H9 (cell line): ENCODE measurements around the gene SLC44A2. TPM values are rescaled to one million over a fixed set of nuclear protein-coding genes. Genes with fewer than 3 reads are reported as not detected.

Source experiments
- DNase-seq: peaks from one replicate; pipeline ENCODE4 v3.0.0-alpha.2; 2017
- H2AFZ ChIP-seq: one replicate; pipeline ENCODE4 v1.6.1; 2013; ENCODE audit warnings: mild to moderate bottlenecking, low read length, control low read depth, moderate library complexity
- H2AK5ac ChIP-seq: 2 replicates; pipeline ENCODE4 v1.6.1; 2013; ENCODE audit warnings: low read length, control low read depth, mixed read lengths; ENCODE audit not compliant: insufficient read length
- H2BK120ac ChIP-seq: one replicate; pipeline ENCODE4 v1.6.1; 2013; ENCODE audit warnings: low read depth, mild to moderate bottlenecking, low read length, control low read depth, inconsistent platforms; ENCODE audit not compliant: poor library complexity, severe bottlenecking
- H2BK12ac ChIP-seq: 2 replicates; pipeline ENCODE4 v1.6.1; 2013; ENCODE audit warnings: low read length, control low read depth, mixed read lengths, low read depth; ENCODE audit not compliant: insufficient read length
- H2BK15ac ChIP-seq: 2 replicates; pipeline ENCODE4 v1.6.1; 2013; ENCODE audit warnings: low read depth, low read length, control low read depth
- H2BK20ac ChIP-seq: one replicate; pipeline ENCODE4 v1.6.1; 2013; ENCODE audit warnings: low read depth, mild to moderate bottlenecking, low read length, control low read depth, inconsistent platforms; ENCODE audit not compliant: poor library complexity, severe bottlenecking
- H2BK5ac ChIP-seq: 2 replicates; pipeline ENCODE4 v1.6.1; 2013; ENCODE audit warnings: low read length, control low read depth, mixed read lengths; ENCODE audit not compliant: insufficient read length
- H3K14ac ChIP-seq: 2 replicates; pipeline ENCODE4 v1.6.1; 2013; ENCODE audit warnings: low read length, control low read depth; ENCODE audit not compliant: insufficient read depth
- H3K18ac ChIP-seq: 2 replicates; pipeline ENCODE4 v1.6.1; 2013; ENCODE audit warnings: low read depth, mild to moderate bottlenecking, mixed read lengths, low read length, control low read depth; ENCODE audit not compliant: insufficient read length
- H3K23ac ChIP-seq: 2 replicates; pipeline ENCODE4 v1.6.1; 2013; ENCODE audit warnings: low read length, control low read depth, mixed read lengths, low read depth; ENCODE audit not compliant: insufficient read length
- H3K23me2 ChIP-seq: 2 replicates; pipeline ENCODE4 v1.6.1; 2013; ENCODE audit warnings: low read depth, mild to moderate bottlenecking, mixed read lengths, low read length, control low read depth; ENCODE audit not compliant: insufficient read length, poor library complexity, severe bottlenecking
- H3K27ac ChIP-seq: 2 replicates; pipeline ENCODE4 v1.5.1; 2013; ENCODE audit warnings: low read length, control low read depth, mixed read lengths, low read depth; ENCODE audit not compliant: insufficient read length
- H3K27me3 ChIP-seq: 2 replicates; pipeline ENCODE4 v1.6.1; 2013; ENCODE audit warnings: low read length, control low read depth, inconsistent platforms; ENCODE audit not compliant: insufficient read depth
- H3K4ac ChIP-seq: 2 replicates; pipeline ENCODE4 v1.6.1; 2013; ENCODE audit warnings: low read depth, mild to moderate bottlenecking, control low read depth, inconsistent platforms, low read length, moderate library complexity
- H3K4me1 ChIP-seq: 2 replicates; pipeline ENCODE4 v1.6.1; 2013; ENCODE audit warnings: low read length, control low read depth, inconsistent platforms; ENCODE audit not compliant: insufficient read depth
- H3K4me2 ChIP-seq: 2 replicates; pipeline ENCODE4 v1.6.1; 2013; ENCODE audit warnings: low read length, control low read depth, mixed read lengths; ENCODE audit not compliant: insufficient read length, insufficient read depth
- H3K56ac ChIP-seq: 2 replicates; pipeline ENCODE4 v1.6.1; 2013; ENCODE audit warnings: low read depth, mild to moderate bottlenecking, mixed read lengths, low read length, control low read depth; ENCODE audit not compliant: insufficient read length
- H3K79me1 ChIP-seq: 2 replicates; pipeline ENCODE4 v1.6.1; 2013; ENCODE audit warnings: low read depth, mild to moderate bottlenecking, moderate library complexity, low read length, control low read depth, inconsistent platforms; ENCODE audit not compliant: insufficient read depth, poor library complexity, severe bottlenecking
- H3K79me2 ChIP-seq: 2 replicates; pipeline ENCODE4 v1.6.1; 2013; ENCODE audit warnings: low read length, control low read depth, inconsistent platforms; ENCODE audit not compliant: insufficient read depth
- H3K9ac ChIP-seq: 2 replicates; pipeline ENCODE4 v1.6.1; 2013; ENCODE audit warnings: low read length, control low read depth, mixed read lengths; ENCODE audit not compliant: insufficient read length; ENCODE audit errors: extremely low read depth
- H3K9me3 ChIP-seq: one replicate; pipeline ENCODE4 v1.6.1; 2013; ENCODE audit warnings: low read depth, low read length, inconsistent platforms; ENCODE audit not compliant: control insufficient read depth
- H3T11ph ChIP-seq: one replicate; pipeline ENCODE4 v1.6.1; 2013; ENCODE audit warnings: mild to moderate bottlenecking, low read length, control low read depth, inconsistent platforms
- H4K20me1 ChIP-seq: one replicate; pipeline ENCODE4 v1.6.1; 2013; ENCODE audit not compliant: control insufficient read depth, insufficient read length, insufficient read depth
- H4K5ac ChIP-seq: 2 replicates; pipeline ENCODE4 v1.6.1; 2013; ENCODE audit warnings: low read depth, mild to moderate bottlenecking, mixed read lengths, low read length, control low read depth; ENCODE audit not compliant: insufficient read length
- H4K8ac ChIP-seq: replicated peaks from 2 replicates; pipeline ENCODE4 v1.6.1; 2013; ENCODE audit warnings: low read length, control low read depth, mixed read lengths, low read depth; ENCODE audit not compliant: insufficient read length
- H4K91ac ChIP-seq: 2 replicates; pipeline ENCODE4 v1.6.1; 2013; ENCODE audit warnings: low read depth, mild to moderate bottlenecking, moderate library complexity, mixed read lengths, low read length, control low read depth; ENCODE audit not compliant: insufficient read length
- H3K27ac Mint-ChIP-seq, 3 experiments: 2 replicates in 2 of 3; 3 replicates in 1 of 3; pipeline ENCODE4 v1.8.0; 2020 to 2021; ENCODE audit warnings: mixed read lengths in 3 of 3, mild to moderate bottlenecking in 1 of 3, moderate library complexity in 1 of 3
- H3K27me3 Mint-ChIP-seq: 2 replicates; pipeline ENCODE4 v1.8.0; 2021; ENCODE audit warnings: low read depth, mild to moderate bottlenecking, moderate library complexity, mixed read lengths
- H3K36me3 Mint-ChIP-seq, 3 experiments: 2 replicates in 2 of 3; 3 replicates in 1 of 3; pipeline ENCODE4 v1.8.0; 2020 to 2021; ENCODE audit warnings: low read depth in 3 of 3, mixed read lengths in 3 of 3; ENCODE audit not compliant: insufficient read depth in 1 of 3
- H3K4me1 Mint-ChIP-seq, 2 experiments: 2 replicates each; pipeline ENCODE4 v1.8.0; 2020; ENCODE audit warnings: mixed read lengths in 2 of 2
- H3K4me3 Mint-ChIP-seq, 2 experiments: 2 replicates in 1 of 2; 3 replicates in 1 of 2; pipeline ENCODE4 v1.8.0; 2020 to 2021; ENCODE audit warnings: mild to moderate bottlenecking in 2 of 2, mixed read lengths in 2 of 2, moderate library complexity in 1 of 2
- H3K9me3 Mint-ChIP-seq, 2 experiments: 2 replicates in 1 of 2; 3 replicates in 1 of 2; pipeline ENCODE4 v1.8.0; 2020; ENCODE audit warnings: mild to moderate bottlenecking in 2 of 2, mixed read lengths in 2 of 2, moderate library complexity in 1 of 2
- CTCF ChIP-seq: fragments of 200-600 bp; sonication (generic); conservative IDR thresholded peaks from 3 replicates; pipeline ENCODE4 v1.8.0; 2021; ENCODE audit warnings: antibody characterized with exemption, mild to moderate bottlenecking
- WGBS: extraction: QIAGEN DNeasy Blood & Tissue Kit; methylation state at CpG from one replicate; pipeline ENCODE4 v1.1.7; 2013; ENCODE audit warnings: missing lambda C conversion rate, low lambda C conversion rate, mixed read lengths; ENCODE audit not compliant: insufficient read length; ENCODE audit errors: extremely low coverage; 5-methylcytosine and 5-hydroxymethylcytosine counted together
- total RNA-seq: library from RNA; stranded (reverse); gene quantifications from 2 replicates; pipeline ENCODE4 v1.2.1, GENCODE V29; 2021

SLC44A2 gene
- total RNA-seq, 1 experiment from 2014 or later: 121 TPM

GRCh38 chr19:10612499-10613119, 12.7 kb upstream of the SLC44A2 start:
- H4K5ac ChIP-seq: no peak overlapping the region
- H2BK15ac ChIP-seq: no peak overlapping the region
- no peak overlapping the region for H3K4ac ChIP-seq
- H2BK120ac ChIP-seq: no peak overlapping the region
- no peak overlapping the region for H3K27ac Mint-ChIP-seq
- no peak overlapping the region for H4K8ac ChIP-seq
- no peak overlapping the region for H3K14ac ChIP-seq
- no peak overlapping the region for H2BK12ac ChIP-seq
- no peak overlapping the region for H3K4me2 ChIP-seq
- no peaks in the 10 kb centered on the region for H3K27me3 ChIP-seq
- H3K9me3 Mint-ChIP-seq: no peaks in the 10 kb centered on the region
- WGBS: no CpG with 5 or more reads among the region's 15 CpGs
- no peaks in the 10 kb centered on the region for H3K4me1 Mint-ChIP-seq
- no peaks in the 10 kb centered on the region for H3K4me1 ChIP-seq
- H2AK5ac ChIP-seq: no peak overlapping the region
- H3T11ph ChIP-seq: no peak overlapping the region
- no peak for TF ChIP-seq CTCF
- no peak overlapping the region for H2BK5ac ChIP-seq
- no peak overlapping the region for H3K18ac ChIP-seq
- H3K79me2 ChIP-seq: no peaks in the 10 kb centered on the region
- no peaks in the 10 kb centered on the region for H3K79me1 ChIP-seq
- DNase-seq: no peak
- no peak overlapping the region for H2BK20ac ChIP-seq
- H4K91ac ChIP-seq: no peak overlapping the region
- no peaks in the 10 kb centered on the region for H3K27me3 Mint-ChIP-seq
- peaks cover 2 to 11% (median 5%) of the 10 kb centered on the region in 3 experiments; a peak in 6 of 7 replicates for H3K36me3 Mint-ChIP-seq
- no peak overlapping the region for H2AFZ ChIP-seq
- H4K20me1 ChIP-seq: no peaks in the 10 kb centered on the region
- no peak overlapping the region for H3K23ac ChIP-seq
- H3K9ac ChIP-seq: no peak overlapping the region
- H3K4me3 Mint-ChIP-seq: no peak overlapping the region
- H3K56ac ChIP-seq: no peak overlapping the region
- no peak overlapping the region for H3K27ac ChIP-seq
- no peaks in the 10 kb centered on the region for H3K9me3 ChIP-seq
- H3K23me2 ChIP-seq: no peaks in the 10 kb centered on the region
